Endodermal cell (in vitro differentiated cells): ENCODE results near the gene LYRM4. TPM values are rescaled to one million over a fixed set of nuclear protein-coding genes. Genes with fewer than 3 reads are reported as not detected.

Source experiments
- DNase-seq: peaks from one replicate; pipeline ENCODE4 v3.0.0-alpha.2; 2017
- H3K27ac ChIP-seq: 2 replicates; pipeline ENCODE4 v1.5.1; 2013; ENCODE audit warnings: mild to moderate bottlenecking, low read depth, low read length, moderate library complexity
- H3K27me3 ChIP-seq: 2 replicates; pipeline ENCODE4 v1.6.1; 2013; ENCODE audit warnings: mild to moderate bottlenecking, low read length, moderate library complexity; ENCODE audit not compliant: insufficient read depth, control insufficient read depth, poor library complexity, severe bottlenecking
- H3K36me3 ChIP-seq: 2 replicates; pipeline ENCODE4 v1.7.0; 2013; ENCODE audit warnings: mild to moderate bottlenecking, low read length, moderate library complexity; ENCODE audit not compliant: control insufficient read depth, insufficient read depth
- H3K4me1 ChIP-seq: one replicate; pipeline ENCODE4 v1.7.0; 2013; ENCODE audit warnings: low read length; ENCODE audit not compliant: control insufficient read depth, insufficient read depth
- H3K4me3 ChIP-seq: 2 replicates; pipeline ENCODE4 v1.5.1; 2013; ENCODE audit warnings: mild to moderate bottlenecking, low read length, moderate library complexity
- H3K9ac ChIP-seq: 2 replicates; pipeline ENCODE4 v1.6.1; 2013; ENCODE audit warnings: mild to moderate bottlenecking, low read length, moderate library complexity; ENCODE audit not compliant: poor library complexity, severe bottlenecking; ENCODE audit errors: extremely low read depth
- H3K9me3 ChIP-seq: 2 replicates; pipeline ENCODE4 v1.6.1; 2013; ENCODE audit warnings: mild to moderate bottlenecking, low read length, moderate library complexity; ENCODE audit not compliant: control insufficient read depth
- H3K27ac Mint-ChIP-seq: 2 replicates; pipeline ENCODE4 v1.8.0; 2020; ENCODE audit warnings: mixed read lengths
- H3K27me3 Mint-ChIP-seq: 2 replicates; pipeline ENCODE4 v1.8.0; 2021; ENCODE audit warnings: mild to moderate bottlenecking, mixed read lengths; ENCODE audit not compliant: insufficient read depth
- H3K36me3 Mint-ChIP-seq: 2 replicates; pipeline ENCODE4 v1.8.0; 2020; ENCODE audit warnings: low read depth, mixed read lengths
- H3K4me1 Mint-ChIP-seq: 2 replicates; pipeline ENCODE4 v1.8.0; 2020; ENCODE audit warnings: mixed read lengths
- H3K4me3 Mint-ChIP-seq: 2 replicates; pipeline ENCODE4 v1.8.0; 2020; ENCODE audit warnings: mild to moderate bottlenecking, moderate library complexity, mixed read lengths
- H3K9me3 Mint-ChIP-seq: 2 replicates; pipeline ENCODE4 v1.8.0; 2020; ENCODE audit warnings: mild to moderate bottlenecking, mixed read lengths
- WGBS, 2 experiments: methylation state at CpG; one replicate each; pipeline versions ENCODE4 v1.1.5 to v1.1.7; 2013; ENCODE audit warnings: missing lambda C conversion rate in 2 of 2, mixed read lengths in 1 of 2; ENCODE audit not compliant: insufficient coverage in 1 of 2, insufficient read length in 1 of 2; 5-methylcytosine and 5-hydroxymethylcytosine counted together
- total RNA-seq, 2 donors: library from RNA; stranded (reverse); fragmentation: NEBNext Ultra II Directional in 1 of 2; extraction: Animal tissue kit (Norgen Biotek cat#: 25700) in 1 of 2; gene quantifications; 2 replicates in 1 of 2; 3 replicates in 1 of 2; pipeline ENCODE4 v1.2.1, GENCODE V29; 2021
- TF ChIP-seq, protein P1 (sequence below): fragments of 200-600 bp; sonication (generic); conservative IDR thresholded peaks from 2 replicates; pipeline ENCODE4 v1.5.0; 2021; ENCODE audit warnings: antibody characterized with exemption, mild to moderate bottlenecking

The LYRM4 gene
- total RNA-seq, 2 donors from 2014 or later = 32.1 to 44.3 TPM

DNA sequence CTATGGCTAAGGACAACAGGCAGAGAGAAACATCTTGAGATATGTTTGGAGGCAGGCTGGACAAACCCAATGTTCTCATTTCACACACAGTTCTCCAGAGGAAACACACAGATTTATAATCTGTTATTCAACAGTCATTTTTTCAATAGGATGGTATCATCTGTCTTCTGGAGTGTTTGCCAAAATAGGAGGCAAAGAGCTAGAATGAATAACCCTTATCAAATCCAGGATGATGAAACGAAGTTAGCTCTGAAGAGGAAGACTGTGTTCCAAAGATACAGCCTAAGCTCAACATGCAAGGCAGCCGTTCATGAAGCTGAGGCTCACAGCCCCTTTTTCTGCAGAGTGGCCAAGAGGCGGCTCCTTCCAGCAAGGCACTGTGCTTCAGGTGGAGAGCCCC, 104.8 kb downstream of the LYRM4 start:
- no peaks in the 10 kb centered on the region for H3K27me3 Mint-ChIP-seq
- H3K27ac Mint-ChIP-seq = no peak overlapping the region
- no peak overlapping the region for H3K4me3 Mint-ChIP-seq
- Histone ChIP-seq H3K27ac (no peak overlapping the region), H3K4me1 (no peaks in the 10 kb centered on the region), H3K9ac (no peak overlapping the region), H3K9me3 (no peaks in the 10 kb centered on the region), H3K36me3 (no peaks in the 10 kb centered on the region), H3K4me3 (no peak overlapping the region), H3K27me3 (no peaks in the 10 kb centered on the region)
- TF ChIP-seq, protein P1, sequence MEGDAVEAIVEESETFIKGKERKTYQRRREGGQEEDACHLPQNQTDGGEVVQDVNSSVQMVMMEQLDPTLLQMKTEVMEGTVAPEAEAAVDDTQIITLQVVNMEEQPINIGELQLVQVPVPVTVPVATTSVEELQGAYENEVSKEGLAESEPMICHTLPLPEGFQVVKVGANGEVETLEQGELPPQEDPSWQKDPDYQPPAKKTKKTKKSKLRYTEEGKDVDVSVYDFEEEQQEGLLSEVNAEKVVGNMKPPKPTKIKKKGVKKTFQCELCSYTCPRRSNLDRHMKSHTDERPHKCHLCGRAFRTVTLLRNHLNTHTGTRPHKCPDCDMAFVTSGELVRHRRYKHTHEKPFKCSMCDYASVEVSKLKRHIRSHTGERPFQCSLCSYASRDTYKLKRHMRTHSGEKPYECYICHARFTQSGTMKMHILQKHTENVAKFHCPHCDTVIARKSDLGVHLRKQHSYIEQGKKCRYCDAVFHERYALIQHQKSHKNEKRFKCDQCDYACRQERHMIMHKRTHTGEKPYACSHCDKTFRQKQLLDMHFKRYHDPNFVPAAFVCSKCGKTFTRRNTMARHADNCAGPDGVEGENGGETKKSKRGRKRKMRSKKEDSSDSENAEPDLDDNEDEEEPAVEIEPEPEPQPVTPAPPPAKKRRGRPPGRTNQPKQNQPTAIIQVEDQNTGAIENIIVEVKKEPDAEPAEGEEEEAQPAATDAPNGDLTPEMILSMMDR = no peak
- no peaks in the 10 kb centered on the region for H3K36me3 Mint-ChIP-seq
- no peaks in the 10 kb centered on the region for H3K9me3 Mint-ChIP-seq
- DNase-seq = no peak
- WGBS, 2 experiments = 86 to 100% methylated on average over 2 to 3 of the region's 3 CpGs
- no peaks in the 10 kb centered on the region for H3K4me1 Mint-ChIP-seq

DNA sequence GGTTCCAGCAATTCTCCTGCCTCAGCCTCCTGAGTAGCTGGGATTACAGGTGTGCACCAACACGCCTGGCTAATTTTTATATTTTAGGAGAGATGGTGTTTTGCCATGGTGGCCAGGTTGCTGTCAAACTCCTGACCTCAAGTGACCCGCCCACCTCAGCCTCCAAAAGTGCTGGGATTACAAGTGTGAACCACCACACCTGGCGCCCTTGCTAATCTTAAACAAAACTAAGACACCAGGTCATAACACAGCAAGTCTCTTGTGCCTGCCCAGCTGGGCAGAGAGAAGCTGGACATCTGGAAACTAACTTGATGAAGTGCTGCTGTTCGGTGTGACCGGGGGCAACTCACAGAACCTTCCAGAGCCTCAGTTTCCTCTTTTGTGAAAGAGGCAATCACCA, 107.6 kb downstream of the LYRM4 start:
- Histone ChIP-seq H3K4me1 (no peaks in the 10 kb centered on the region), H3K27ac (no peak overlapping the region), H3K9ac (no peak overlapping the region), H3K27me3 (no peaks in the 10 kb centered on the region), H3K9me3 (no peaks in the 10 kb centered on the region), H3K36me3 (no peaks in the 10 kb centered on the region), H3K4me3 (no peak overlapping the region)
- Mint-ChIP-seq H3K27ac (no peak overlapping the region), H3K36me3 (no peaks in the 10 kb centered on the region), H3K27me3 (no peaks in the 10 kb centered on the region), H3K4me1 (no peaks in the 10 kb centered on the region), H3K9me3 (no peaks in the 10 kb centered on the region), H3K4me3 (no peak overlapping the region)
- no peak for DNase-seq
- 90 to 100% methylated on average over 4 to 5 of the region's 5 CpGs for WGBS, 2 experiments
- TF ChIP-seq, protein P1 = no peak

DNA sequence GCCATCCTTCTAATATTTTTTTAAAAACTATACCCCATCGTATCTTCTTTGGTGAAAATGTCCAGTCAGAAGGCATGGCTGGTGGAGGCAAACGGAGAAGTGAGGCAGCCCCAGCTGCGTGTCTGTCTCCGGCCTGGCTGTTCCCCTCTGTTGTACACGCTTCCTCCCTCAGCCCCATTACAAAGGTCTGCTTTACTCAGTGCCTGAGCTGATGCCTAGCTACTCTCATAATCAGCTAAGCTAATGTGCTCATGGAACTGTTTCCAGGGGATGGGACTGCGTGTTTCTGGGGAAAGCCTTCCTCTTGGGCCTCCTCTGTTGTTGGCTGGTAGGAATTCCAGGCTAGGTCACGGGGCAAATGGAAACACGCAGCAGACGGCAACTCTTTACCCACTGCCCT, 108.3 kb downstream of the LYRM4 start:
- no peak overlapping the region for H3K4me3 Mint-ChIP-seq
- no peak overlapping the region for H3K9ac ChIP-seq
- H3K9me3 ChIP-seq = no peaks in the 10 kb centered on the region
- H3K27ac ChIP-seq = peak overlapping the region; percentile 24
- no peaks in the 10 kb centered on the region for H3K27me3 Mint-ChIP-seq
- TF ChIP-seq, protein P1 = no peak
- no peak for DNase-seq
- no peak overlapping the region for H3K4me3 ChIP-seq
- 85 to 94% methylated on average over 4 to 9 of the region's 9 CpGs for WGBS, 2 experiments
- no peaks in the 10 kb centered on the region for H3K27me3 ChIP-seq
- no peaks in the 10 kb centered on the region for H3K36me3 ChIP-seq
- H3K4me1 ChIP-seq = no peaks in the 10 kb centered on the region
- peak overlapping the region; percentile 21 for H3K27ac Mint-ChIP-seq
- no peaks in the 10 kb centered on the region for H3K36me3 Mint-ChIP-seq
- no peaks in the 10 kb centered on the region for H3K9me3 Mint-ChIP-seq
- H3K4me1 Mint-ChIP-seq = peaks cover 6% of the 10 kb centered on the region
